ENCODE measurements around the gene RAB34. TPM values are rescaled to one million over a fixed set of nuclear protein-coding genes. Genes with fewer than 3 reads are reported as not detected.
"Not testable (repeated sequence)": the region's sequence is repeated elsewhere in the genome, so short reads cannot be mapped to it uniquely, and the experiment has no call there.

RAB34 gene
- total and polyA plus RNA-seq, 2 donors (not counting 1 experiment from before 2014, with no cell fraction given), result 17.1 to 18.0 TPM

DNA sequence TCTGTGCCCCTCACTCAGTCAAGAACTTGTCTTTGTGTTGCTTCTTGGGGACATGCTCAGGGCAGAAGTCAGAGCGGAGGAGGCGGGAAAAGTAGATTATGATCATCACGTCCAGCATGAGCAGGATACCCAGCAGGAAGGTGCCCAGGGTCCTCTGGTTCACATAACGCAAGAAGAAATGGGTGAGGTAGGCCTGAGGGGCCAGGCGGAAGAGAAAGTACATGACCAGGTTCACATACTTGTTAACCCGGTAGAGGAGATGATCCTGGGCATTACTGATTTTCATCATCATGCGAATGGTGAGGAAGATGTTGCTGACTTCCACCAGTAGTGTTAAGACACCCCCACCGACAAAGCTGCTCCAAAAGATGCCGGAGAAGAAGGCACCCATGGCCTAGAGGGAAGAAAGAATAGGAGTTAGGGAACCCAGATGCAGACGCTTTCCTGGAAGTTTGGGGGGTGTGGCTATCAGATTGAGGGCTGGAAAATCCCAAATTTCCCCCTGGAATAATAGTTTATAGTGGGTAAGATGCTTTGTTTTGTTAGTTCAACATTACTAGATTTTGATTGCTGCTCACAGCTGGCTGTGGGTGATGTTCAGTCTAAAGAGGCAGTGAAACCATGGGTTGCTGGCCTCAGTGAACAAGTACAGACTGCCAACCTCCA is 7.0 kb upstream of the RAB34 start:
- Histone ChIP-seq H3K27me3 (replicated peaks in 1 of 4; ENCODE audit: control extremely low read depth in 1 of 4, control insufficient read depth in 3 of 4, insufficient read depth in 4 of 4, low read length in 3 of 4) (no peaks in the 10 kb centered on the region), H4K20me1 (ENCODE audit: control insufficient read depth, insufficient read depth, low read length, poor library complexity, severe bottlenecking) (peaks cover 56% of the 10 kb centered on the region), H3K79me2 (ENCODE audit: control insufficient read depth, insufficient read depth, low read length) (peaks cover 27% of the 10 kb centered on the region), H3K27ac (ENCODE audit: low read length in 2 of 2) (peak overlapping the region in 1 of 2 donors; percentile 45), H3K9ac (ENCODE audit: low read length) (no peak overlapping the region), H3K36me3 (replicated peaks in 1 of 2; ENCODE audit: control extremely low read depth in 1 of 2, control insufficient read depth in 1 of 2, extremely low read depth in 1 of 2, insufficient read depth in 2 of 2, low read length in 1 of 2) (peaks cover 0 to 39% of the 10 kb centered on the region in 2 experiments), H3K4me3 (ENCODE audit: control extremely low read depth in 1 of 5, extremely low read depth in 1 of 5, insufficient read depth in 1 of 5, low read depth in 2 of 5, low read length in 4 of 5) (no peak overlapping the region), H3K4me2 (replicated peaks; ENCODE audit: low read depth, low read length, poor library complexity, severe bottlenecking) (peak overlapping the region; percentile 99), H2AFZ (ENCODE audit: insufficient read depth, low read depth, low read length, poor library complexity, severe bottlenecking) (no peak overlapping the region), H3K4me1 (ENCODE audit: control insufficient read depth in 2 of 2, insufficient read depth in 2 of 2, low read length in 2 of 2) (peaks cover 47 to 70% of the 10 kb centered on the region in 2 donors), H3K9me3 (ENCODE audit: control extremely low read depth in 1 of 3, control insufficient read depth in 2 of 3, insufficient read depth in 1 of 3, low read length in 2 of 3) (no peaks in the 10 kb centered on the region)
- ChIA-PET POLR2A (interaction anchor here (1.2 to 13.3 kb wide), 2 partner anchors 20 to 225 kb away, joined by 11 to 511 read pairs; partner anchors contain the start of gene TRAF4), CTCF (interaction anchor here (1.3 to 15.9 kb wide), 4 partner anchors 12 to 178 kb away, joined by 3 to 1020 read pairs (median 31); partner anchors contain the start of genes DHRS13, PROCA1 and TRAF4)
- ATAC-seq (ENCODE audit: low read depth) (no peak), DNase-seq (peak; percentile 34)
- H3K27ac Mint-ChIP-seq, result peak overlapping the region; percentile 86
- peak overlapping the region; percentile 89 for H3K4me3 Mint-ChIP-seq
- H3K9me3 Mint-ChIP-seq (ENCODE audit: insufficient read depth), result no peaks in the 10 kb centered on the region
- H3K4me1 Mint-ChIP-seq, result peaks cover 80% of the 10 kb centered on the region
- intact Hi-C loops (cut with micrococcal nuclease), result no loop called here
- H3K27me3 Mint-ChIP-seq, result no peaks in the 10 kb centered on the region
- WGBS (ENCODE audit: insufficient coverage), result 91% methylated on average over 8 of the region's 10 CpGs
- TF ChIP-seq EZH2 (IDR thresholded peaks at IDR 0.05; ENCODE audit: borderline replicate concordance, insufficient read depth, low read depth, low read length, poor library complexity, severe bottlenecking), result no peak
- TF ChIP-seq, protein P1, sequence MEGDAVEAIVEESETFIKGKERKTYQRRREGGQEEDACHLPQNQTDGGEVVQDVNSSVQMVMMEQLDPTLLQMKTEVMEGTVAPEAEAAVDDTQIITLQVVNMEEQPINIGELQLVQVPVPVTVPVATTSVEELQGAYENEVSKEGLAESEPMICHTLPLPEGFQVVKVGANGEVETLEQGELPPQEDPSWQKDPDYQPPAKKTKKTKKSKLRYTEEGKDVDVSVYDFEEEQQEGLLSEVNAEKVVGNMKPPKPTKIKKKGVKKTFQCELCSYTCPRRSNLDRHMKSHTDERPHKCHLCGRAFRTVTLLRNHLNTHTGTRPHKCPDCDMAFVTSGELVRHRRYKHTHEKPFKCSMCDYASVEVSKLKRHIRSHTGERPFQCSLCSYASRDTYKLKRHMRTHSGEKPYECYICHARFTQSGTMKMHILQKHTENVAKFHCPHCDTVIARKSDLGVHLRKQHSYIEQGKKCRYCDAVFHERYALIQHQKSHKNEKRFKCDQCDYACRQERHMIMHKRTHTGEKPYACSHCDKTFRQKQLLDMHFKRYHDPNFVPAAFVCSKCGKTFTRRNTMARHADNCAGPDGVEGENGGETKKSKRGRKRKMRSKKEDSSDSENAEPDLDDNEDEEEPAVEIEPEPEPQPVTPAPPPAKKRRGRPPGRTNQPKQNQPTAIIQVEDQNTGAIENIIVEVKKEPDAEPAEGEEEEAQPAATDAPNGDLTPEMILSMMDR (IDR thresholded peaks at IDR 0.05), result no peak

DNA sequence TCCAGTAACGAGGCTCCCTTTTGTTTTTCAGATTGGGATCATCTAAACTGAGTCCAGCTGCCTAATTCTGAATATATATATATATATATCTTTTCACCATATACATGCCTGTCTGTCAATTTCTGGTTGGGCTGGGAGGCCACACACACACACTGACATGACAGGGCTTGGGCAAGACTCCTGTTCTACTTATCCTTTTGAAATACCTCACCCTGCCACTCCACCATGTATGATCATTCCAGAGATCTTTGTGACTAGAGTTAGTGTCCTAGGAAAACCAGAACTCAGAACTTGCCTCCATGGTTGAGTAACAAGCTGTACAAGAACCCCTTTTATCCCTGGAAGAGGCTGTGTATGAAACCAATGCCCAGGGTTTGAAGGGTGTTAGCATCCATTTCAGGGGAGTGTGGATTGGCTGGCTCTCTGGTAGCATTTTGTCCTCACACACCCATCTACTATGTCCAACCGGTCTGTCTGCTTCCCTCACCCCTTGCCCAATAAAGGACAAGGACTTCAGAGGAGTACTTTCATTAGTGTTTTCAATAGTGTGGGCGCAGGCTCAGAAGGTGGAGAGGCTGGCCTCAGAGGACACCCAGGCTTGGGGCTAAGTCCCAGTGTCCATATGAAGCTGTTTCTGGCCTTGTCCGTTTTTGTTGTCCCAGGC is 6.3 kb upstream of the RAB34 start:
- H3K4me2 ChIP-seq (replicated peaks; ENCODE audit: low read depth, low read length, poor library complexity, severe bottlenecking); H2AFZ ChIP-seq (ENCODE audit: insufficient read depth, low read depth, low read length, poor library complexity, severe bottlenecking); H3K27me3 ChIP-seq (replicated peaks in 1 of 4; ENCODE audit: control extremely low read depth in 1 of 4, control insufficient read depth in 3 of 4, insufficient read depth in 4 of 4, low read length in 3 of 4); intact Hi-C loops (cut with micrococcal nuclease); H3K9me3 Mint-ChIP-seq (ENCODE audit: insufficient read depth); DNase-seq; H3K9ac ChIP-seq (ENCODE audit: low read length); H3K4me3 ChIP-seq (ENCODE audit: control extremely low read depth in 1 of 5, extremely low read depth in 1 of 5, insufficient read depth in 1 of 5, low read depth in 2 of 5, low read length in 4 of 5); H3K27me3 Mint-ChIP-seq; ATAC-seq (ENCODE audit: low read depth); H3K9me3 ChIP-seq (ENCODE audit: control extremely low read depth in 1 of 3, control insufficient read depth in 2 of 3, insufficient read depth in 1 of 3, low read length in 2 of 3): not testable (repeated sequence)
- 84% methylated on average over 2 of the region's 4 CpGs for WGBS (ENCODE audit: insufficient coverage)
- H3K36me3 ChIP-seq (replicated peaks in 1 of 2; ENCODE audit: control extremely low read depth in 1 of 2, control insufficient read depth in 1 of 2, extremely low read depth in 1 of 2, insufficient read depth in 2 of 2, low read length in 1 of 2), result peaks cover 0 to 39% of the 10 kb centered on the region in 2 experiments
- H3K4me1 ChIP-seq (ENCODE audit: control insufficient read depth in 2 of 2, insufficient read depth in 2 of 2, low read length in 2 of 2), result peaks cover 44 to 68% of the 10 kb centered on the region in 2 donors
- H3K27ac Mint-ChIP-seq, result peak overlapping the region; percentile 86
- H4K20me1 ChIP-seq (ENCODE audit: control insufficient read depth, insufficient read depth, low read length, poor library complexity, severe bottlenecking), result peaks cover 56% of the 10 kb centered on the region
- peaks cover 27% of the 10 kb centered on the region for H3K79me2 ChIP-seq (ENCODE audit: control insufficient read depth, insufficient read depth, low read length)
- ChIA-PET CTCF (interaction anchor here (0.7 to 15.9 kb wide), 3 partner anchors 22 to 174 kb away, joined by 3 to 1020 read pairs (median 3); partner anchors contain the start of gene TRAF4), POLR2A (interaction anchor here (1.2 to 13.3 kb wide), 2 partner anchors 21 to 226 kb away, joined by 11 to 511 read pairs; partner anchors contain the start of gene TRAF4)
- H3K4me3 Mint-ChIP-seq, result peak overlapping the region; percentile 89
- peak overlapping the region in 1 of 2 donors; percentile 45 for H3K27ac ChIP-seq (ENCODE audit: low read length in 2 of 2)
- H3K4me1 Mint-ChIP-seq, result peaks cover 80% of the 10 kb centered on the region
